ENCODE results near the gene GNAQ. TPM values are rescaled to one million over a fixed set of nuclear protein-coding genes. Genes with fewer than 3 reads are reported as not detected.
"Not testable (repeated sequence)": the region's sequence is repeated elsewhere in the genome, so short reads cannot be mapped to it uniquely, and the experiment has no call there.

GNAQ gene
- total RNA-seq, 1 donor: 58.0 TPM

DNA sequence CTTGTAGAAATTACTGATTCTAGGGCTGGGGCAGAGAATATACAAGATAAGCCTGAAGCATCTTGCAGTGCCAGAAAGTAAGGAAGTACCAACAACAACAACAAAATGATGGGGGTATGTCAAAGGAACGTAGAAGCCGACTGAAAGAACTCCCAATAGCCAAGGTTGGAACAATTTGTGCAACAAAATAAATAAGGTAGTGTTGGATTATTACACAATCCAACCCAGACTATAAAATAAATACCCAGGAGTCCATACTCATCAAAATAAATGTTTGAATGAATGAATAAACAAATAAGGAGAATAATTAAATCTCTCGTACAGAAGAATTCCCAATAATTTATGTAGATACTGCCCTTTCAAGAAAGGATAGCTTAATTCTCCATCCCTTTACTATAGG is 31.1 kb upstream of the GNAQ start:
- no peak overlapping the region for H3K4me3 ChIP-seq (ENCODE audit: low read depth, low read length)
- no peak for DNase-seq (ENCODE audit: low read depth)
- TF ChIP-seq, protein P1, sequence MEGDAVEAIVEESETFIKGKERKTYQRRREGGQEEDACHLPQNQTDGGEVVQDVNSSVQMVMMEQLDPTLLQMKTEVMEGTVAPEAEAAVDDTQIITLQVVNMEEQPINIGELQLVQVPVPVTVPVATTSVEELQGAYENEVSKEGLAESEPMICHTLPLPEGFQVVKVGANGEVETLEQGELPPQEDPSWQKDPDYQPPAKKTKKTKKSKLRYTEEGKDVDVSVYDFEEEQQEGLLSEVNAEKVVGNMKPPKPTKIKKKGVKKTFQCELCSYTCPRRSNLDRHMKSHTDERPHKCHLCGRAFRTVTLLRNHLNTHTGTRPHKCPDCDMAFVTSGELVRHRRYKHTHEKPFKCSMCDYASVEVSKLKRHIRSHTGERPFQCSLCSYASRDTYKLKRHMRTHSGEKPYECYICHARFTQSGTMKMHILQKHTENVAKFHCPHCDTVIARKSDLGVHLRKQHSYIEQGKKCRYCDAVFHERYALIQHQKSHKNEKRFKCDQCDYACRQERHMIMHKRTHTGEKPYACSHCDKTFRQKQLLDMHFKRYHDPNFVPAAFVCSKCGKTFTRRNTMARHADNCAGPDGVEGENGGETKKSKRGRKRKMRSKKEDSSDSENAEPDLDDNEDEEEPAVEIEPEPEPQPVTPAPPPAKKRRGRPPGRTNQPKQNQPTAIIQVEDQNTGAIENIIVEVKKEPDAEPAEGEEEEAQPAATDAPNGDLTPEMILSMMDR (IDR thresholded peaks at IDR 0.05; ENCODE audit: insufficient read depth, low read length): no peak

DNA sequence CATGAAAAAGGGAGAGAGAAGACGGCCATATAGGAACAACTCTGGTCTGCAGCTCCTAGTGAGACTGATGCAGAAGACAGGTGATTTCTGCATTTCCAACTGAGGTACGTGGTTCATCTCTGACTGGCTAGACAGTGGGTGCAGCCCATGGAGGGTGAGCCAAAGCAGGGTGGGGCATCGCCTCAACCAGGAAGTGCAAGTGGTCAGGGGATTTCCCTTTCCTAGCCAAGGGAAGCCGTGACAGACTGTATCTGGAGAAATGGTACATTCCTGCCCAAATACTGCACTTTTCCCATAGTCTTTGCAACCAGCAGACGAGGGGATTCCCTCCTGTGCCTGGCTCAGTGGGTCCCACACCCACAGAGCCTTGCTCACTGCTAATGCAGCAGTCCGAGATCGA is 22.6 kb upstream of the GNAQ start:
- not testable (repeated sequence) for DNase-seq (ENCODE audit: low read depth); H3K4me3 ChIP-seq (ENCODE audit: low read depth, low read length)

DNA sequence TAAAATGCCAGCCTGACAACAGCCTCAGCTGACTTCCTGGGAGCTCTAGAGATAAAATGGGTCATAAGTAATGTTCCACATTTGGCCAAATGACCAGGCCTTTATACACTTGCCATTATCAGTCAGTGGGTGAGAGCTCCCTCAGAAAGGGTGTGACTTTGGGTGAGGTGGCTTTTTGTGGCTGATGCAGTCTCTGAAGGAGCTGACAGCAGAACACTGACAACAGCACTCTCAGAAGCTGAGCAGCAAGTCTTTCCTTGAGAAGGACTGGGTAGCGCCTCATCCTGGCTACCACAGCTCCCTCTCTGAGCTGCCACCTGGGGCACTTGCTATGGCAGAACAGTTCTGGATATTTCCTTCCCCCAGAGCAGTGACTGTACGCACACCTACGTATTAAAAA is 22.0 kb upstream of the GNAQ start:
- no peak for DNase-seq (ENCODE audit: low read depth)
- TF ChIP-seq, protein P1 (IDR thresholded peaks at IDR 0.05; ENCODE audit: insufficient read depth, low read length): no peak
- no peak overlapping the region for H3K4me3 ChIP-seq (ENCODE audit: low read depth, low read length)

GRCh38 chr9:78050421-78050820 is 18.8 kb upstream of the GNAQ start:
- no peak for DNase-seq (ENCODE audit: low read depth)
- TF ChIP-seq, protein P1 (IDR thresholded peaks at IDR 0.05; ENCODE audit: insufficient read depth, low read length): no peak
- H3K4me3 ChIP-seq (ENCODE audit: low read depth, low read length): no peak overlapping the region

DNA sequence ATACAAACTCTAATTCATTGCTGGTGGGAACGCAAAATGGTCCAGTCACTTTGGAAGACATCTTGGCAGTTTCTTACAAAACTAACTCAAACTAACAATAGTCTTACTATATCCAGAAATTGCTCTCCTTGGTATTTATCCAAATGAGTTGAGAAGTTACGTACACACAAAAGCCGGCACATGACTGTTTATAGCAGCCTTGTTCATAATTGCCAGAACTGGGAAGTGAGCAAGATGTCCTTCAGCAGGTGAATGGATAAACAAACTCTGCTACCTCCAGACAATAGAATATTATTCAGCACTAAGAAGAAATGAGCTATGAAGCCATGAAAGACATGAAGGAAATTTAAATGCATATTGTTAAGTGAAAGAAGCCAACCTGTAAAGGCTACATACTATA is 17.9 kb upstream of the GNAQ start:
- H3K4me3 ChIP-seq (ENCODE audit: low read depth, low read length): no peak overlapping the region
- no peak for DNase-seq (ENCODE audit: low read depth)
- TF ChIP-seq, protein P1 (IDR thresholded peaks at IDR 0.05; ENCODE audit: insufficient read depth, low read length): no peak

GRCh38 chr9:78047106-78047505 is 15.5 kb upstream of the GNAQ start:
- DNase-seq (ENCODE audit: low read depth): no peak
- no peak overlapping the region for H3K4me3 ChIP-seq (ENCODE audit: low read depth, low read length)
- TF ChIP-seq, protein P1 (IDR thresholded peaks at IDR 0.05; ENCODE audit: insufficient read depth, low read length): no peak

DNA sequence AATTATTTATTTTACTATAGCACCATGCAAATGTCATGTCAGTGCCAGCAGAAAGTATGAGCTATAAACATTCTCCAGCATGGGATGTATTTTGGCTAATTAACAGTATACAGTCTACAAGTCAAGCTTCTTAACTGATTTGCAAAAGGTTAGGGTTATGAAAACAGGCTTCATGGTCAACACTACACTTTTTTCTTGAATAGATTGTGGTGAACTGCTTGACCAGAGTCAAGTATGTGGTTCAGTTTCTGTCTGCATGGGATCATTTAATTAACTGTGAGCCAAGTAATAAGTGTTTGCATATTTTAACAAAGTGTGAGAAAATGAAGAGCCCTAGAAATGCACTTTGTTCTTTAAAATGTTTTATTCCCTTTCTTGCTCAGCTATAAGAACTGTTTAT is 14.5 kb upstream of the GNAQ start:
- no peak overlapping the region for H3K4me3 ChIP-seq (ENCODE audit: low read depth, low read length)
- no peak for DNase-seq (ENCODE audit: low read depth)
- TF ChIP-seq, protein P1 (IDR thresholded peaks at IDR 0.05; ENCODE audit: insufficient read depth, low read length): no peak

Data from fibroblast of the aortic adventitia (primary cell).